ENCODE results near the gene JAKMIP2.

- no peak for TF ChIP-seq CTCF (IDR thresholded peaks at IDR 0.05)
- no peak for TF ChIP-seq POLR2A (IDR thresholded peaks at IDR 0.05)
Observed at GRCh38 chr5:147617191-147617606, 165.3 kb downstream of the JAKMIP2 start.

Measured in Peyer's patch (tissue), 4 donors.